Chondrocyte (in vitro differentiated cells): Measurements from ENCODE around the gene PAQR5. TPM values are rescaled to one million over a fixed set of nuclear protein-coding genes. Genes with fewer than 3 reads are reported as not detected.

Experiments used
- DNase-seq: peaks from one replicate; pipeline ENCODE4 v3.0.0; 2021; ENCODE audit warnings: mixed read lengths, low spot score
- H3K27ac Mint-ChIP-seq: one replicate; pipeline ENCODE4 v1.8.0; 2021; ENCODE audit warnings: mild to moderate bottlenecking, moderate library complexity, mixed read lengths; ENCODE audit not compliant: unreplicated experiment
- H3K27me3 Mint-ChIP-seq: 2 replicates; pipeline ENCODE4 v1.8.0; 2021; ENCODE audit warnings: low read depth, mixed read lengths
- H3K36me3 Mint-ChIP-seq: 2 replicates; pipeline ENCODE4 v1.8.0; 2021; ENCODE audit warnings: low read depth, mixed read lengths
- H3K4me1 Mint-ChIP-seq: 2 replicates; pipeline ENCODE4 v1.8.0; 2021; ENCODE audit warnings: low read depth, mild to moderate bottlenecking, mixed read lengths
- H3K4me3 Mint-ChIP-seq: one replicate; pipeline ENCODE4 v1.8.0; 2021; ENCODE audit warnings: mild to moderate bottlenecking, moderate library complexity, mixed read lengths; ENCODE audit not compliant: unreplicated experiment
- H3K9me3 Mint-ChIP-seq: 2 replicates; pipeline ENCODE4 v1.8.0; 2021; ENCODE audit warnings: low read depth, mixed read lengths
- CTCF ChIP-seq: fragments of 200-600 bp; sonication (generic); IDR thresholded peaks from 2 replicates; pipeline ENCODE4 v1.5.0; 2021; ENCODE audit warnings: antibody characterized with exemption, mild to moderate bottlenecking, moderate library complexity
- total RNA-seq: library from RNA; stranded (reverse); gene quantifications from 3 replicates; pipeline ENCODE4 v1.2.1, GENCODE V29; 2021

PAQR5 gene
- total RNA-seq, 1 donor from 2014 or later, result 0.20 TPM

GRCh38 chr15:69272891-69273290, 25.8 kb upstream of the PAQR5 start:
- Mint-ChIP-seq H3K4me3 (no peak overlapping the region), H3K27ac (no peak overlapping the region), H3K27me3 (no peaks in the 10 kb centered on the region), H3K4me1 (peaks cover 5% of the 10 kb centered on the region), H3K9me3 (no peaks in the 10 kb centered on the region), H3K36me3 (peaks cover 2% of the 10 kb centered on the region)
- TF ChIP-seq CTCF, result no peak
- no peak for DNase-seq

- no peak for DNase-seq
- H3K4me1 Mint-ChIP-seq, result peaks cover 5% of the 10 kb centered on the region
- no peaks in the 10 kb centered on the region for H3K36me3 Mint-ChIP-seq
- H3K27ac Mint-ChIP-seq, result no peak overlapping the region
- TF ChIP-seq CTCF, result no peak
- no peak overlapping the region for H3K4me3 Mint-ChIP-seq
- no peaks in the 10 kb centered on the region for H3K27me3 Mint-ChIP-seq
- H3K9me3 Mint-ChIP-seq, result no peaks in the 10 kb centered on the region
These were observed 23.5 kb upstream of the PAQR5 start for GRCh38 chr15:69275074-69275670.

GRCh38 chr15:69275933-69276560, 22.7 kb upstream of the PAQR5 start:
- no peak for TF ChIP-seq CTCF
- no peak for DNase-seq
- Mint-ChIP-seq H3K4me1 (peaks cover 5% of the 10 kb centered on the region), H3K9me3 (no peaks in the 10 kb centered on the region), H3K27ac (no peak overlapping the region), H3K4me3 (no peak overlapping the region), H3K36me3 (no peaks in the 10 kb centered on the region), H3K27me3 (no peaks in the 10 kb centered on the region)

GRCh38 chr15:69277316-69277715, 21.4 kb upstream of the PAQR5 start:
- TF ChIP-seq CTCF, result no peak
- Mint-ChIP-seq H3K4me1 (peaks cover 5% of the 10 kb centered on the region), H3K27me3 (no peaks in the 10 kb centered on the region), H3K36me3 (no peaks in the 10 kb centered on the region), H3K4me3 (no peak overlapping the region), H3K9me3 (no peaks in the 10 kb centered on the region), H3K27ac (no peak overlapping the region)
- no peak for DNase-seq

GRCh38 chr15:69279636-69280035, 19.1 kb upstream of the PAQR5 start:
- peaks cover 5% of the 10 kb centered on the region for H3K4me1 Mint-ChIP-seq

More at GRCh38 chr15:69279636-69280035, 19.1 kb upstream of the PAQR5 start:
- no peak for DNase-seq
- Mint-ChIP-seq H3K27ac (no peak overlapping the region), H3K36me3 (no peaks in the 10 kb centered on the region), H3K9me3 (no peaks in the 10 kb centered on the region), H3K27me3 (no peaks in the 10 kb centered on the region), H3K4me3 (no peak overlapping the region)
- TF ChIP-seq CTCF, result no peak
